A549 (cell line): ENCODE data around the gene SKAP1. TPM values are rescaled to one million over a fixed set of nuclear protein-coding genes. Genes with fewer than 3 reads are reported as not detected.

Experiments
- ATAC-seq, 2 experiments: fragments of 200-7000 bp in 1 of 2; fragments of >200 bp in 1 of 2; cut with Nextera tagmentation in 1 of 2; cut with Tn5 transposase in 1 of 2; 3 replicates each; pipeline versions ENCODE4 v1.8.0 to v1.9.1; 2018 to 2020; ENCODE audit warnings: mild to moderate bottlenecking in 1 of 2, moderate library complexity in 1 of 2
- CTCF ChIA-PET: fragments of 300-600 bp; sonication (Branson Sonifier 250); formaldehyde crosslinking; extraction: SDS; loops from one replicate; lab custom pipeline; 2021; ENCODE audit warnings: antibody characterized with exemption, inconsistent platforms; lab: Yijun Ruan, JAX
- POLR2A ChIA-PET: fragments of 350-600 bp; formaldehyde crosslinking; extraction: SDS; loops from one replicate; lab custom pipeline; 2021; ENCODE audit warnings: antibody characterized with exemption, inconsistent platforms; lab: Yijun Ruan, JAX
- DNase-seq, 2 experiments: peaks; one replicate each; pipeline versions ENCODE4 v3.0.0 to v3.0.0-alpha.2; 2011 to 2016; ENCODE audit warnings: low read depth in 1 of 2, low spot score in 1 of 2
- FAIRE-seq: peaks from 2 replicates; lab custom pipeline; 2011; peaks lifted over from hg19 to GRCh38; lab: Jason Lieb, UNC
- H3K27ac ChIP-seq, 2 experiments: fragments of >200 bp; sonication (Bioruptor Twin); formaldehyde crosslinking; 3 replicates each; pipeline ENCODE4 v1.5.1; 2016 to 2017
- H3K4me1 ChIP-seq: fragments of >200 bp; sonication (Bioruptor Twin); formaldehyde crosslinking; 3 replicates; pipeline ENCODE4 v1.6.1; 2016
- H3K4me2 ChIP-seq: fragments of >200 bp; sonication (Bioruptor Twin); formaldehyde crosslinking; 3 replicates; pipeline ENCODE4 v1.6.1; 2016
- H3K4me3 ChIP-seq: fragments of >200 bp; sonication (Bioruptor Twin); formaldehyde crosslinking; 3 replicates; pipeline ENCODE4 v1.5.1; 2016
- H3K9me3 ChIP-seq: fragments of >200 bp; sonication (Bioruptor Twin); formaldehyde crosslinking; 3 replicates; pipeline ENCODE4 v1.6.1; 2016
- CBX2 ChIP-seq: fragments of 200-600 bp; sonication (generic); IDR thresholded peaks from 2 replicates; pipeline ENCODE4 v1.6.1; 2016; ENCODE audit warnings: low read depth, mild to moderate bottlenecking, borderline replicate concordance
- CBX8 ChIP-seq: fragments of 200-600 bp; sonication (generic); IDR thresholded peaks from 2 replicates; pipeline ENCODE4 v1.6.1; 2016
- CEBPB ChIP-seq, 2 experiments: fragments of >200 bp in 1 of 2; sonication (Bioruptor Twin) in 1 of 2; formaldehyde crosslinking in 1 of 2; IDR thresholded peaks; 2 replicates each; pipeline ENCODE4 v1.6.1; 2012 to 2016
- CHD4 ChIP-seq: fragments of 200-600 bp; sonication (generic); IDR thresholded peaks from 2 replicates; pipeline ENCODE4 v1.6.1; 2016; ENCODE audit warnings: antibody characterized with exemption, mild to moderate bottlenecking, borderline replicate concordance
- EHMT2 ChIP-seq: fragments of 200-600 bp; sonication (generic); IDR thresholded peaks from 2 replicates; pipeline ENCODE4 v1.6.1; 2016; ENCODE audit warnings: antibody characterized with exemption, low read depth, mild to moderate bottlenecking, moderate library complexity
- EP300 ChIP-seq, 2 experiments: fragments of >200 bp; sonication (Bioruptor Twin); formaldehyde crosslinking; IDR thresholded peaks; 2 replicates in 1 of 2; 3 replicates in 1 of 2; pipeline ENCODE4 v1.6.1; 2016 to 2017
- HDAC2 ChIP-seq: fragments of 200-600 bp; sonication (generic); IDR thresholded peaks from 2 replicates; pipeline ENCODE4 v1.6.1; 2016
- HOXB13 ChIP-seq: fragments of 250-450 bp; sonication (Bioruptor Pico); IDR thresholded peaks from 2 replicates; pipeline ENCODE4 v1.5.0; 2020; ENCODE audit warnings: low read depth, mild to moderate bottlenecking, moderate library complexity
- JUNB ChIP-seq: fragments of >200 bp; sonication (Bioruptor Twin); formaldehyde crosslinking; IDR thresholded peaks from 2 replicates; pipeline ENCODE4 v1.6.1; 2016
- KDM1A ChIP-seq: fragments of 200-600 bp; sonication (generic); IDR thresholded peaks from 2 replicates; pipeline ENCODE4 v1.6.1; 2016; ENCODE audit warnings: low read depth, mild to moderate bottlenecking
- MAFK ChIP-seq: fragments of 450-650 bp; IDR thresholded peaks from 2 replicates; pipeline ENCODE4 v1.6.1; 2014; ENCODE audit not compliant: partially characterized antibody
- MYC ChIP-seq: IDR thresholded peaks from 2 replicates; pipeline ENCODE4 v1.6.1; 2012; ENCODE audit warnings: mild to moderate bottlenecking, inconsistent platforms, low read length, improper control_type of control experiment, borderline replicate concordance
- NFE2L2 ChIP-seq: fragments of 150-350 bp; conservative IDR thresholded peaks from 2 replicates; pipeline ENCODE4 v1.6.1; 2014; ENCODE audit warnings: low read length
- NPAS2 ChIP-seq: fragments of 250-450 bp; sonication (Bioruptor Pico); IDR thresholded peaks from 2 replicates; pipeline ENCODE4 v1.8.0; 2022; ENCODE audit warnings: mild to moderate bottlenecking, moderate library complexity, borderline replicate concordance
- RARB ChIP-seq: fragments of 250-450 bp; sonication (Bioruptor Pico); IDR thresholded peaks from 2 replicates; pipeline ENCODE4 v1.8.0; 2021; ENCODE audit warnings: mild to moderate bottlenecking, moderate library complexity
- RFX5 ChIP-seq: fragments of 450-650 bp; IDR thresholded peaks from 2 replicates; pipeline ENCODE4 v1.7.1; 2014; ENCODE audit warnings: antibody characterized with exemption, mild to moderate bottlenecking, moderate library complexity
- RNF2 ChIP-seq: fragments of 200-600 bp; sonication (generic); IDR thresholded peaks from 2 replicates; pipeline ENCODE4 v1.6.1; 2016; ENCODE audit warnings: low read depth, mild to moderate bottlenecking, antibody characterized with exemption, moderate library complexity, borderline replicate concordance
- SMC3 ChIP-seq: fragments of >200 bp; sonication (Bioruptor Twin); formaldehyde crosslinking; IDR thresholded peaks from 3 replicates; pipeline ENCODE4 v1.6.1; 2018; ENCODE audit warnings: inconsistent platforms
- TFCP2L1 ChIP-seq: fragments of 250-450 bp; sonication (Bioruptor Pico); IDR thresholded peaks from 2 replicates; pipeline ENCODE4 v1.5.0; 2021; ENCODE audit warnings: mild to moderate bottlenecking
- ZC3H11A ChIP-seq: fragments of 450-650 bp; IDR thresholded peaks from 2 replicates; pipeline ENCODE4 v1.6.1; 2014; ENCODE audit warnings: antibody characterized with exemption, mild to moderate bottlenecking
- WGBS: methylation state at CpG from one replicate; pipeline ENCODE4 v1.1.6; 2017; ENCODE audit errors: missing lambda C conversion rate; 5-methylcytosine and 5-hydroxymethylcytosine counted together
- polyA plus RNA-seq, 4 experiments: library from polyadenylated mRNA; depleted of rRNA in 3 of 4; stranded (reverse); fragments of >200 nt; fragmentation: RNase III in 1 of 4; extraction: RNeasy Plus Mini Kit Qiagen cat#74134 plus additional on column Dnase treatment in 1 of 4; gene quantifications; 2 replicates in 3 of 4; 3 replicates in 1 of 4; pipeline ENCODE4 v1.2.3, GENCODE V29; 2011 to 2017
- TF ChIP-seq, protein P1 (sequence below): fragments of >200 bp; sonication (Bioruptor Twin); formaldehyde crosslinking; IDR thresholded peaks from 3 replicates; pipeline ENCODE4 v1.5.1; 2016
- TF ChIP-seq, protein P2 (sequence below): fragments of 450-650 bp; IDR thresholded peaks from 2 replicates; pipeline ENCODE4 v1.6.1; 2014; ENCODE audit warnings: antibody characterized with exemption
- TF ChIP-seq, protein P3 (sequence below): fragments of 150-350 bp; IDR thresholded peaks from 2 replicates; pipeline ENCODE4 v1.6.1; 2014; ENCODE audit warnings: low read depth, mild to moderate bottlenecking, low read length
- TF ChIP-seq, protein P4 (sequence below): fragments of 250-450 bp; sonication (Bioruptor Pico); IDR thresholded peaks from 2 replicates; pipeline ENCODE4 v1.5.0; 2021; ENCODE audit warnings: mild to moderate bottlenecking, moderate library complexity, borderline replicate concordance

SKAP1 gene
- polyA plus RNA-seq, 2 of the 4 experiments (the other 2 are of a cell fraction), result 0.14 to 0.78 TPM

DNA sequence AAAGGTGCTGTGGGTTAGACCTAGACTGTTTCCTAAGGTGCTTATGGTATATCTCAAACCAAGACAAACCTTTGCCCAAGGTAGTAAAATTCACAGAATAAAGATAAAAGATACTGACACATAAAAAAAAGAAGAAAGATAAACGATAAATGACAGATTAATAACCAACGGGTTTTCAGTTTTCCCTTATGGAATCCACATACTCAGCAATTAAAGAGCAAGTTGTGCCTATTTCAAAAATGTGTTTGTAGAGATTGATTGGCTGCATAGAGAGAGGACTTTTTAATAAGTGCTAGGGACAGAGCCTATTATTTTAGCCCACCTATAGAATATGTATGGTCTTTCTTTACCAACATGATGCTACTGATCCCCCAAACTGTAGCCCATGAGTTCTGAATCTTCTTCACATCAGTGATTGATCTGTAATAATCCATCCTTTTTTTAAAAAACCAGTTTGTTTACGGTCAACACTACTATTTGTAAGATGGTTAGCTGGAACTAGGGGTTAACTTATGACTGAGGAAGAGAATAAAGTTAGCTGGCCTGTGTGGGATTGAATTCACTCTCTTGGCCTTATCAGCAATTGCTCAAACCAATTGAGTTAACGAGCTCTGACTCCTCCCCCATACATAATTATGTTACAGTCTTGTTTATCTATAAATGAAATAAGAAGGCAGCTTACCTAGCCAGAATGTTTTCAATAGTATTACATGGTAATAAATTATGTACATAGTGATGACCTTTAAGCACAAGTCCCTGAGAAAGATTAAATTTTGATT, 268.7 kb downstream of the SKAP1 start:
- no peak overlapping the region for H3K4me2 ChIP-seq
- DNase-seq (no peak), FAIRE-seq (no peak), ATAC-seq (no peak)
- ChIA-PET CTCF (interaction anchor here (0.9 to 1.0 kb wide), 2 partner anchors 8 to 457 kb away, joined by 4 read pairs; no protein-coding TSS in a partner anchor), POLR2A (no interaction called here)
- no peaks in the 10 kb centered on the region for H3K9me3 ChIP-seq
- WGBS, result 87% methylated on average over 4 of the region's 4 CpGs
- H3K4me3 ChIP-seq, result no peak overlapping the region
- H3K27ac ChIP-seq, result no peak overlapping the region
- H3K4me1 ChIP-seq, result peaks cover 18% of the 10 kb centered on the region
- peak; percentile 69 for TF ChIP-seq MAFK
- no peak for TF ChIP-seq CBX2

DNA sequence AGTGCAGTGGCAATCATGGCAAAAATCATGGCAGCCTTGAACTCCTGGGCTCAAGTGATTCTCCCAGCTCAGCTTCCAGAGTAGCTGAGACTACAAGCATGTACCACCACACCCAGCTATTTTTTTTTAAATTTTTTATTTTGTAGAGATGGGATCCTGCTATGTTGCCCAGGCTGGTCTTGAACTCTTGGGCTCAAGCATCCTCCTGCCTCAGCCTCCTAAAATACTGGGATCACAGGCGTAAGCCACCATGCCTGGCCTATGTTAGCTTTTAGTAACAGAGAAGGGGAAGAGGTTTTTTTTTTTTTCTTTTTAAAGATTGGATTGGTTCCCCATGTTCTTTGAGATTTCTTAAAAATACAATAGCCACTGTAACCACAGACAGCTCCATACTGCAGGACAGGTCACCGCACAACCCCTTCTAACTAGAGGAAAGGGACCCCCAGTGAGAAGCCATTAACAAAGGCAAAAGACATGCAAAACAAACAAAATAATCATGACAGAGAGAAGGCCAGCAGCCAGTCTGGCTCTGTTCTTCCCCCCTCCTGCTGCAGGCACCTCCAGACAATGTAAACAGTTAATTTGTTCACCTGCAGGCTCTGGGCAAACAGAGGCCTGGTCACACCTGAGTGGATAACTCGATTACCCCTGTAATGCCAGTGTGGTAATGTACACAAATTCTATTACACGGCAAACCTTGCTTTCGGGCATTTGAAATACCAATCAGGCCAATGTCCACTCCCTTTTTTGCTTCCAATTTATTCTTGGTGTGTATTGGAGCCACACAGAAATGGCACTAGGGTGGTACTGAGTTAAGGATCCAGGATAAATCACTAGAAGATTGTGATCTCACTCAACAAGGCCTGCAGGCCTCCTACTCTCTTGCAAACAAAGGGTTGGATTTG, 269.6 kb downstream of the SKAP1 start:
- Histone ChIP-seq H3K9me3 (no peaks in the 10 kb centered on the region), H3K4me3 (no peak overlapping the region), H3K4me1 (peaks cover 18% of the 10 kb centered on the region), H3K4me2 (no peak overlapping the region), H3K27ac (no peak overlapping the region)
- FAIRE-seq, result no peak
- ATAC-seq, result no peak
- DNase-seq, result no peak
- 54% methylated on average over 5 of the region's 5 CpGs for WGBS
- CTCF ChIA-PET, result interaction anchor here (0.6 to 1.8 kb wide), 8 partner anchors 8 to 176 kb away, joined by 3 to 7 read pairs (median 4); no protein-coding TSS in a partner anchor
- TF ChIP-seq CBX2 (no peak), RFX5 (no peak), MYC (no peak), CEBPB (IDR thresholded peaks at IDR 0.05) (no peak), RNF2 (no peak)
- TF ChIP-seq, protein P1, sequence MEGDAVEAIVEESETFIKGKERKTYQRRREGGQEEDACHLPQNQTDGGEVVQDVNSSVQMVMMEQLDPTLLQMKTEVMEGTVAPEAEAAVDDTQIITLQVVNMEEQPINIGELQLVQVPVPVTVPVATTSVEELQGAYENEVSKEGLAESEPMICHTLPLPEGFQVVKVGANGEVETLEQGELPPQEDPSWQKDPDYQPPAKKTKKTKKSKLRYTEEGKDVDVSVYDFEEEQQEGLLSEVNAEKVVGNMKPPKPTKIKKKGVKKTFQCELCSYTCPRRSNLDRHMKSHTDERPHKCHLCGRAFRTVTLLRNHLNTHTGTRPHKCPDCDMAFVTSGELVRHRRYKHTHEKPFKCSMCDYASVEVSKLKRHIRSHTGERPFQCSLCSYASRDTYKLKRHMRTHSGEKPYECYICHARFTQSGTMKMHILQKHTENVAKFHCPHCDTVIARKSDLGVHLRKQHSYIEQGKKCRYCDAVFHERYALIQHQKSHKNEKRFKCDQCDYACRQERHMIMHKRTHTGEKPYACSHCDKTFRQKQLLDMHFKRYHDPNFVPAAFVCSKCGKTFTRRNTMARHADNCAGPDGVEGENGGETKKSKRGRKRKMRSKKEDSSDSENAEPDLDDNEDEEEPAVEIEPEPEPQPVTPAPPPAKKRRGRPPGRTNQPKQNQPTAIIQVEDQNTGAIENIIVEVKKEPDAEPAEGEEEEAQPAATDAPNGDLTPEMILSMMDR, result no peak
- POLR2A ChIA-PET, result no interaction called here

DNA sequence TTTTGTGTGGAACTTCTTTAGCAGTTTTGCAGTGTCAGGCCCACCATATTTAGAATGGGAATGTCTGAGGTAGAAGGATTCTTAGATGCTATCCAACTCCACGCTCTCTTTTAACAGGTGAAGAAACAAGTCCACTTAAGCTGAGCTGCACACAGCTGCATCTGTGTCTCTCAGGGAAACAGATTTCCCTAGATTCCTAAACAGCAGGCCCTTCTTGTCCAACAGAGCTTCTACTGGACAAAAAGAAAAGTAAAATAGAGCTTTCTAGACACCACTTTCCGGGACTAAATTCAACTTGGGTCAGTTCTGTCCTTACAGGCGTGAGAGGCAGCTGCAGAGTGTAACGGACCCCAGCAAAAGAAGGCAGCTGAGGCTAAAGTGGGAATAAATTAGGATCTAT, 270.8 kb downstream of the SKAP1 start:
- no peak for TF ChIP-seq HOXB13 (CRISPR knock-in tag)
- TF ChIP-seq EHMT2, result no peak
- TF ChIP-seq NFE2L2, result no peak
- no peak for TF ChIP-seq CHD4
- TF ChIP-seq, protein P2, sequence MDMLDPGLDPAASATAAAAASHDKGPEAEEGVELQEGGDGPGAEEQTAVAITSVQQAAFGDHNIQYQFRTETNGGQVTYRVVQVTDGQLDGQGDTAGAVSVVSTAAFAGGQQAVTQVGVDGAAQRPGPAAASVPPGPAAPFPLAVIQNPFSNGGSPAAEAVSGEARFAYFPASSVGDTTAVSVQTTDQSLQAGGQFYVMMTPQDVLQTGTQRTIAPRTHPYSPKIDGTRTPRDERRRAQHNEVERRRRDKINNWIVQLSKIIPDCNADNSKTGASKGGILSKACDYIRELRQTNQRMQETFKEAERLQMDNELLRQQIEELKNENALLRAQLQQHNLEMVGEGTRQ, result no peak
- no peak for TF ChIP-seq TFCP2L1 (CRISPR knock-in tag)
- TF ChIP-seq, protein P3, sequence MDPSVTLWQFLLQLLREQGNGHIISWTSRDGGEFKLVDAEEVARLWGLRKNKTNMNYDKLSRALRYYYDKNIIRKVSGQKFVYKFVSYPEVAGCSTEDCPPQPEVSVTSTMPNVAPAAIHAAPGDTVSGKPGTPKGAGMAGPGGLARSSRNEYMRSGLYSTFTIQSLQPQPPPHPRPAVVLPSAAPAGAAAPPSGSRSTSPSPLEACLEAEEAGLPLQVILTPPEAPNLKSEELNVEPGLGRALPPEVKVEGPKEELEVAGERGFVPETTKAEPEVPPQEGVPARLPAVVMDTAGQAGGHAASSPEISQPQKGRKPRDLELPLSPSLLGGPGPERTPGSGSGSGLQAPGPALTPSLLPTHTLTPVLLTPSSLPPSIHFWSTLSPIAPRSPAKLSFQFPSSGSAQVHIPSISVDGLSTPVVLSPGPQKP, result no peak
- no peak for TF ChIP-seq SMC3
- no peak for TF ChIP-seq ZC3H11A
- no peak for TF ChIP-seq MYC
- TF ChIP-seq, protein P4, sequence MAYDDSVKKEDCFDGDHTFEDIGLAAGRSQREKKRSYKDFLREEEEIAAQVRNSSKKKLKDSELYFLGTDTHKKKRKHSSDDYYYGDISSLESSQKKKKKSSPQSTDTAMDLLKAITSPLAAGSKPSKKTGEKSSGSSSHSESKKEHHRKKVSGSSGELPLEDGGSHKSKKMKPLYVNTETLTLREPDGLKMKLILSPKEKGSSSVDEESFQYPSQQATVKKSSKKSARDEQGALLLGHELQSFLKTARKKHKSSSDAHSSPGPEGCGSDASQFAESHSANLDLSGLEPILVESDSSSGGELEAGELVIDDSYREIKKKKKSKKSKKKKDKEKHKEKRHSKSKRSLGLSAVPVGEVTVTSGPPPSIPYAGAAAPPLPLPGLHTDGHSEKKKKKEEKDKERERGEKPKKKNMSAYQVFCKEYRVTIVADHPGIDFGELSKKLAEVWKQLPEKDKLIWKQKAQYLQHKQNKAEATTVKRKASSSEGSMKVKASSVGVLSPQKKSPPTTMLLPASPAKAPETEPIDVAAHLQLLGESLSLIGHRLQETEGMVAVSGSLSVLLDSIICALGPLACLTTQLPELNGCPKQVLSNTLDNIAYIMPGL (CRISPR knock-in tag), result no peak
- TF ChIP-seq CBX8, result no peak
- TF ChIP-seq CEBPB (IDR thresholded peaks at IDR 0.05), result no peak
- TF ChIP-seq NPAS2 (CRISPR knock-in tag), result no peak
- TF ChIP-seq JUNB, result no peak
- no peak for TF ChIP-seq HDAC2
- no peak for TF ChIP-seq KDM1A
- no peak for TF ChIP-seq EP300 (IDR thresholded peaks at IDR 0.05)
- TF ChIP-seq RARB, result no peak
- no peak for DNase-seq
- ChIA-PET POLR2A (no interaction called here), CTCF (interaction anchor here (0.6 to 1.8 kb wide), 11 partner anchors 8 to 435 kb away, joined by 3 to 7 read pairs (median 4); partner anchors contain the start of gene HOXB5)
- WGBS, result 91% methylated on average over 4 of the region's 4 CpGs
- Histone ChIP-seq H3K4me3 (no peak overlapping the region), H3K27ac (no peak overlapping the region), H3K4me2 (no peak overlapping the region), H3K9me3 (no peaks in the 10 kb centered on the region), H3K4me1 (peaks cover 18% of the 10 kb centered on the region)
- no peak for ATAC-seq
- no peak for FAIRE-seq
